Ascending aorta (tissue), 2 donors: ENCODE data around the gene TSHZ1. TPM values are rescaled to one million over a fixed set of nuclear protein-coding genes. Genes with fewer than 3 reads are reported as not detected.
"Not testable (repeated sequence)": the region's sequence is repeated elsewhere in the genome, so short reads cannot be mapped to it uniquely, and the experiment has no call there.

ENCODE experiments used
- DNase-seq, 2 donors: peaks; one replicate each; pipeline ENCODE4 v3.0.0-alpha.2; 2019; ENCODE audit warnings: low spot score in 2 of 2
- H3K27ac ChIP-seq, 2 donors: fragments of 200-600 bp; sonication (generic); one replicate each; pipeline ENCODE4 v1.5.1; 2016 to 2017; ENCODE audit warnings: mild to moderate bottlenecking in 1 of 2
- H3K27me3 ChIP-seq: fragments of 200-600 bp; sonication (generic); one replicate; pipeline ENCODE4 v1.5.1; 2017
- H3K36me3 ChIP-seq, 2 donors: fragments of 200-600 bp; sonication (generic); one replicate each; pipeline ENCODE4 v1.5.1; 2016
- H3K4me1 ChIP-seq, 2 donors: fragments of 200-600 bp; sonication (generic); one replicate each; pipeline ENCODE4 v1.5.1; 2016 to 2017; ENCODE audit warnings: mild to moderate bottlenecking in 1 of 2
- H3K4me3 ChIP-seq, 2 donors: fragments of 200-600 bp; sonication (generic); one replicate each; pipeline ENCODE4 v1.5.1; 2016 to 2017; ENCODE audit warnings: mild to moderate bottlenecking in 1 of 2
- H3K9me3 ChIP-seq, 2 donors: fragments of 200-600 bp; sonication (generic); one replicate each; pipeline ENCODE4 v1.5.1; 2016
- CTCF ChIP-seq, 3 experiments: fragments of 200-600 bp in 2 of 3; fragments of 450-650 bp in 1 of 3; sonication (generic) in 2 of 3; IDR thresholded peaks; one replicate each; pipeline ENCODE4 v1.5.1; 2016 to 2019; ENCODE audit warnings: antibody characterized with exemption in 3 of 3, mild to moderate bottlenecking in 1 of 3, moderate library complexity in 1 of 3
- intact Hi-C: fragments of 100-400 bp; cut with DNase I; formaldehyde crosslinking; loops from one replicate; pipeline ENCODE4 v1.15.1; 2023
- total RNA-seq: library from RNA; depleted of rRNA; stranded (reverse); fragments of >200 nt; gene quantifications from one replicate; pipeline ENCODE4 v1.1.0, GENCODE V29; 2016

TSHZ1 gene
- total RNA-seq, 1 donor from 2014 or later, result 13.3 TPM

- no peak for TF ChIP-seq CTCF (IDR thresholded peaks at IDR 0.05)
- intact Hi-C loops, result no loop called here
Measured at GRCh38 chr18:75183973-75184493, 26.6 kb upstream of the TSHZ1 start.

GRCh38 chr18:75185460-75185859 is 25.1 kb upstream of the TSHZ1 start:
- no peak overlapping the region for H3K27ac ChIP-seq
- H3K27me3 ChIP-seq, result no peaks in the 10 kb centered on the region
- H3K36me3 ChIP-seq, result no peaks in the 10 kb centered on the region
- no peak for TF ChIP-seq CTCF (IDR thresholded peaks at IDR 0.05)
- H3K4me3 ChIP-seq, result no peak overlapping the region
- intact Hi-C loops, result no loop called here
- H3K9me3 ChIP-seq, result peaks cover 0 to 9% of the 10 kb centered on the region in 2 donors
- DNase-seq, result no peak
- H3K4me1 ChIP-seq, result no peaks in the 10 kb centered on the region

More at GRCh38 chr18:75183973-75184493, 26.6 kb upstream of the TSHZ1 start:
- Histone ChIP-seq H3K27me3 (no peaks in the 10 kb centered on the region), H3K4me3 (no peak overlapping the region), H3K27ac (no peak overlapping the region), H3K4me1 (no peaks in the 10 kb centered on the region), H3K36me3 (no peaks in the 10 kb centered on the region), H3K9me3 (peaks cover 0 to 9% of the 10 kb centered on the region in 2 donors)
- no peak for DNase-seq

GRCh38 chr18:75187702-75188101 is 22.9 kb upstream of the TSHZ1 start:
- H3K4me1 ChIP-seq, H3K36me3 ChIP-seq, H3K9me3 ChIP-seq, H3K27me3 ChIP-seq, H3K27ac ChIP-seq, DNase-seq, intact Hi-C loops, H3K4me3 ChIP-seq: not testable (repeated sequence)

- no peak overlapping the region for H3K4me3 ChIP-seq
- TF ChIP-seq CTCF (IDR thresholded peaks at IDR 0.05), result no peak
- no peak overlapping the region for H3K27ac ChIP-seq
- no peaks in the 10 kb centered on the region for H3K9me3 ChIP-seq
- no peak for DNase-seq
- H3K4me1 ChIP-seq, result no peaks in the 10 kb centered on the region
- H3K27me3 ChIP-seq, result no peaks in the 10 kb centered on the region
- intact Hi-C loops, result no loop called here
- H3K36me3 ChIP-seq, result no peaks in the 10 kb centered on the region
Measured at GRCh38 chr18:75189696-75190095, 20.9 kb upstream of the TSHZ1 start.

DNA sequence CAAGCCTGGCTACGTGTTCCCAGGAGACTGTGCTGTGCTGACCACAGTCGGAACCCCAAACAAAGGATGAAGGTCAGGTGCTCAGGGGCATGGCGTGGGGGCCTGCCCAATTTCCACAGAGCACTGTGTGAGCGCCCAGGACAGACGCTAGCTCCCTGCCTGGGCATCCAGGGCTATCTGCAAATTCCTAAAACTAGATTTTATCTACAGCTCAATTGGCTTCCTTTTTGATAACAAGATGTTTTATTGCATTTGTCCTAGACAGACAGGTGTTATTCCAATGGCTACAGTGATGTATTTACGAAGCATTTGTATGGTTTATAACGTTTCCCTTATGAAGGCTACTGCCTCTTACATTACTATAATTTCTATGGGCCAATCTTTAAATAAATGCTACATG is 17.7 kb upstream of the TSHZ1 start:
- no peak overlapping the region for H3K4me3 ChIP-seq
- intact Hi-C loops, result no loop called here
- DNase-seq, result no peak
- H3K27ac ChIP-seq, result no peak overlapping the region
- no peaks in the 10 kb centered on the region for H3K36me3 ChIP-seq
- no peaks in the 10 kb centered on the region for H3K9me3 ChIP-seq
- H3K27me3 ChIP-seq, result no peaks in the 10 kb centered on the region
- H3K4me1 ChIP-seq, result no peaks in the 10 kb centered on the region
- TF ChIP-seq CTCF (IDR thresholded peaks at IDR 0.05), result no peak

DNA sequence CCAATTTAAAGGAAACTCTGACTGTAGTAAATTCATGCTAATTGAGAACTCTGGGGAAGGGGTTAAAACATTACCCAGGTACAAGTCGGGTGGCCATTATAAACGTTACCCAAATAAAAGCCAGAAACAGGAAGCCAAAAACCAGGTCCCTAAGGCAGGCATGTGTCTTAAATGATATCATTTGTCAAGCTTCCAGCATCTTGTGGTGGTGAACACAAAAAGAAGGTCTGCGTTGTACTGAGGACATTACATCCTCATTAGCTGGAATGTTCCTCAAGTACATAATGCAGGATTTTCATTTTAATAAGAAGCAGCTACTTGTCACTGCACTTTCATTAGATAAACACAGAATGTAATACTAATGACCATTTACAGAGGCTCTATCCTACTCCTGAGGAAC is 12.6 kb upstream of the TSHZ1 start:
- no peaks in the 10 kb centered on the region for H3K27me3 ChIP-seq
- DNase-seq, result no peak
- intact Hi-C loops, result no loop called here
- no peak overlapping the region for H3K4me3 ChIP-seq
- no peak for TF ChIP-seq CTCF (IDR thresholded peaks at IDR 0.05)
- no peaks in the 10 kb centered on the region for H3K36me3 ChIP-seq
- no peak overlapping the region for H3K27ac ChIP-seq
- H3K9me3 ChIP-seq, result no peaks in the 10 kb centered on the region
- peaks cover 0 to 6% of the 10 kb centered on the region in 2 donors for H3K4me1 ChIP-seq
